T-helper 1 cell treated with Interleukin-12 subunit alpha and Interleukin-12 subunit beta and Interleukin-4 antibody, amounts not matched to agents 30 μg/mL and 1 μg/mL, for 36 hours (primary cell): ENCODE data around the gene SMAD7.
"Not testable (repeated sequence)": the region's sequence is repeated elsewhere in the genome, so short reads cannot be mapped to it uniquely, and the experiment has no call there.

ENCODE experiments used
- H3K27ac Mint-ChIP-seq: one replicate; pipeline ENCODE4 v1.8.0; 2021; ENCODE audit warnings: mild to moderate bottlenecking, mixed read lengths
- H3K27me3 Mint-ChIP-seq: one replicate; pipeline ENCODE4 v1.8.0; 2021; ENCODE audit warnings: low read depth, mixed read lengths
- H3K36me3 Mint-ChIP-seq: one replicate; pipeline ENCODE4 v1.8.0; 2021; ENCODE audit warnings: low read depth, mixed read lengths
- H3K4me1 Mint-ChIP-seq: one replicate; pipeline ENCODE4 v1.8.0; 2021; ENCODE audit warnings: low read depth, mixed read lengths
- H3K4me3 Mint-ChIP-seq: one replicate; pipeline ENCODE4 v1.8.0; 2021; ENCODE audit warnings: mild to moderate bottlenecking, moderate library complexity, mixed read lengths
- H3K9me3 Mint-ChIP-seq: one replicate; pipeline ENCODE4 v1.8.0; 2021; ENCODE audit warnings: mixed read lengths

Gene SMAD7

GRCh38 chr18:48878471-48878870, 72.3 kb downstream of the SMAD7 start:
- Mint-ChIP-seq H3K36me3 (no peaks in the 10 kb centered on the region), H3K27me3 (no peaks in the 10 kb centered on the region), H3K4me3 (no peak overlapping the region), H3K4me1 (peaks cover 10% of the 10 kb centered on the region), H3K27ac (peak overlapping the region; percentile 56), H3K9me3 (no peaks in the 10 kb centered on the region)

DNA sequence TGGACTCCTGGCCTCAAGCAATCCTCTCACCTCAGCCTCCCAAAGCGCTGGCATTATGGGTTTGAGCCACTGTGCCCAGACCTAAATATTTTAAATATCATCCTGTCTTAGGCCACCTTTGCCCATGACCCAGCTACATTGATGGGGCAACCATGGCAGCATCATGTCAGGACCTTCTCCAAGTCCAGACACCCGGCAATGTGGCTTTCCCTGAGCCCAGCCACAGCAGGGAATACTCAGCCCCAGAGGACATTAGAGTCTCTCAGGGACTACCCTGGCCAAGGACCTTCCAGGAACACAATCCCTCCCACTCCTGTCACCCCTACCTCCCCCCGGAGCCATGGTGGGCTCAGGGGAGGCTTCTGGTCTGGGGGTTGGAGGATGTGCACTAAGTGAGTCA, 72.8 kb downstream of the SMAD7 start:
- no peaks in the 10 kb centered on the region for H3K27me3 Mint-ChIP-seq
- no peaks in the 10 kb centered on the region for H3K36me3 Mint-ChIP-seq
- no peak overlapping the region for H3K4me3 Mint-ChIP-seq
- no peak overlapping the region for H3K27ac Mint-ChIP-seq
- peaks cover 14% of the 10 kb centered on the region for H3K4me1 Mint-ChIP-seq
- H3K9me3 Mint-ChIP-seq, result no peaks in the 10 kb centered on the region

DNA sequence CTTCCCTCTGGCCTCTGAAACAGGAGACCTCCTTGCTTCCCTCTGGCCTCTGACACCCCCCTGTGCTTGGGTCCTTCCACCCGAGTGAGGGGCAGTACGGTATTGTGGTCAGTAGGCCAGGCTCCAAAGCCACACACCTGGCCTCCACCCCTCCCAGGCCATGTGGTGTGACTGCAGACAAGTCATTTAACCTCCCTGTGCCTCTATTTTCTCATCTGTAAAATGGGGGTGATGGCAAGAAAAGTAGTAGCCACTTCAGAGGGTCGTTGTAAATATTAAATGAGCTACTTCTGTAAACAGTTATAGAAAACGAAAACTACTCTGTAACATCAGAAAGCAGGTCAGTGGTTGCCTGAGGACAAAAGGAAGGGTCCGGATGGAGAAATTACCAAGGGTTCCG, 74.2 kb downstream of the SMAD7 start:
- Mint-ChIP-seq H3K27ac (no peak overlapping the region), H3K9me3 (no peaks in the 10 kb centered on the region), H3K4me3 (no peak overlapping the region), H3K27me3 (no peaks in the 10 kb centered on the region), H3K4me1 (peaks cover 17% of the 10 kb centered on the region), H3K36me3 (no peaks in the 10 kb centered on the region)

DNA sequence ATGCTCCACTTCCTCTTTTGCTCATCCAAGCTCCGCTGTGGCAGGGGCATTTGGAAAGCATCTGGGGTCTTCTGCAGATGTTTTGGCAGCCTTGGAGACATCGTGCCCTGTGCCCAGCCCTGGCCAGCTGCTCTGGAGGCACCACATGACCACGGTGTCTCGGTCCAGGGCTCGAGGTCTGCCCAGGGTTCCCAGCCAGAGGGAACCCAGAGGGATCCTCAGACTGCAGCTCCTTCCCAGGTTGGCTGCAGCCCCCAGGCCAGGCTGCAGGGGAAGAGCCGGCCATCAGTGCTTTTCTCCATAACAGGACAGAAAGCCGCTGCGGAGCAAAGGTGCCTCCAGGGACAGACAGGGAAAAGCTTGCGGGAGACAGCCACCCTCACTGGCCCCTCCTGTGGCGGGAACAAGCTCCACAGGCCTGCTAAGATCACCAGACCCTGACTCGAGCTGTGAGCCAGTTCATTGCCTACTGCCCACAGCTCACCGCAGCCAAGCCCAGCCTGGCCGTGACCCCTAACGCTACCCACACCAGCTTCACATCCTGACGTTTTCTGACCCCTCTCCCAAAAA, 74.7 kb downstream of the SMAD7 start:
- peaks cover 16% of the 10 kb centered on the region for H3K4me1 Mint-ChIP-seq
- H3K4me3 Mint-ChIP-seq, result no peak overlapping the region
- H3K27ac Mint-ChIP-seq, result no peak overlapping the region
- H3K9me3 Mint-ChIP-seq, result no peaks in the 10 kb centered on the region
- H3K27me3 Mint-ChIP-seq, result no peaks in the 10 kb centered on the region
- H3K36me3 Mint-ChIP-seq, result no peaks in the 10 kb centered on the region

DNA sequence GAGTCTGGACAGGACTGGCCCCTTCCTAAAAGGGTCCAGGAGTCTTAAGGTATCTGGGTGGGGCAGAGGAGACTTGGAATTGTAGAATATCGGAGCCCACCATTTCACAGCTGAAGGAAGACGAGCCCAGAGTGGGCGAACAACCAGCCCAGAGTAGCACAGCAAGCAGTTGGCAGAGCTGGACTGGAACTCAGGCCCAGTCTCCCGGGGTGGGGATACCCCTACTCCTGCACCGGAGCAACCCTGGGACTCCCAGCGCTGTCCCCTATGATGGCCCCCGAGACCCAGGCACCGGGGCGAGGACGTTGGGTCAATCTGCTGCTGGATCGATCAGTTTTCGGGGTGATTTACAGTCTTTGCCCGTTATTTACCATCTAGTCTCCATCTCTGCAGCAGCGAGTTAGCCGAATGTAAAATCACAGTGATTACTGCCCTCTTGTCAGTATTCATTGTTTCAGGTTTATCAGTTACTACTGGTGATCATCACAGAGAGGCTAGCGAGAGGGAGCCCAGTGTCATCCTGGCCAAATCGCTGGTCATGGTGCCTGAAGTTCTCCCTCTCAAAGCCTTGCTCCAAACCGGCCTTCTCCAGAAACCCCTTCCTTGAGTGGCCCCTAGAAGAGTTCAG, 75.3 kb downstream of the SMAD7 start:
- Mint-ChIP-seq H3K27ac (no peak overlapping the region), H3K4me3 (no peak overlapping the region), H3K9me3 (no peaks in the 10 kb centered on the region), H3K27me3 (no peaks in the 10 kb centered on the region), H3K36me3 (no peaks in the 10 kb centered on the region), H3K4me1 (peaks cover 11% of the 10 kb centered on the region)

- no peak overlapping the region for H3K27ac Mint-ChIP-seq
- H3K36me3 Mint-ChIP-seq, result no peaks in the 10 kb centered on the region
- peaks cover 8% of the 10 kb centered on the region for H3K4me1 Mint-ChIP-seq
- no peak overlapping the region for H3K4me3 Mint-ChIP-seq
- H3K27me3 Mint-ChIP-seq, result no peaks in the 10 kb centered on the region
- H3K9me3 Mint-ChIP-seq, result no peaks in the 10 kb centered on the region
Measured at GRCh38 chr18:48874701-48875162, 76.0 kb downstream of the SMAD7 start.

- Mint-ChIP-seq H3K4me3 (no peak overlapping the region), H3K4me1 (peaks cover 12% of the 10 kb centered on the region), H3K36me3 (no peaks in the 10 kb centered on the region), H3K9me3 (no peaks in the 10 kb centered on the region), H3K27me3 (no peaks in the 10 kb centered on the region), H3K27ac (no peak overlapping the region)
Measured at GRCh38 chr18:48874233-48874632, 76.5 kb downstream of the SMAD7 start.

GRCh38 chr18:48872234-48873145, 78.3 kb downstream of the SMAD7 start:
- peaks cover 25% of the 10 kb centered on the region for H3K4me1 Mint-ChIP-seq
- H3K9me3 Mint-ChIP-seq, result no peaks in the 10 kb centered on the region
- no peak overlapping the region for H3K27ac Mint-ChIP-seq
- no peak overlapping the region for H3K4me3 Mint-ChIP-seq
- no peaks in the 10 kb centered on the region for H3K27me3 Mint-ChIP-seq
- H3K36me3 Mint-ChIP-seq, result no peaks in the 10 kb centered on the region

GRCh38 chr18:48871391-48872166, 79.2 kb downstream of the SMAD7 start:
- Mint-ChIP-seq H3K4me3 (no peak overlapping the region), H3K9me3 (no peaks in the 10 kb centered on the region), H3K4me1 (peaks cover 27% of the 10 kb centered on the region), H3K36me3 (no peaks in the 10 kb centered on the region), H3K27ac (no peak overlapping the region), H3K27me3 (no peaks in the 10 kb centered on the region)

GRCh38 chr18:48870926-48871325, 79.8 kb downstream of the SMAD7 start:
- not testable (repeated sequence) for H3K27me3 Mint-ChIP-seq, H3K27ac Mint-ChIP-seq, H3K36me3 Mint-ChIP-seq, H3K4me3 Mint-ChIP-seq, H3K9me3 Mint-ChIP-seq
- H3K4me1 Mint-ChIP-seq, result peaks cover 27% of the 10 kb centered on the region
